ENCODE results near the gene RPL26.
"Not testable (repeated sequence)": the region's sequence is repeated elsewhere in the genome, so short reads cannot be mapped to it uniquely, and the experiment has no call there.

RPL26 gene

GRCh38 chr17:8383143-8383822 lies at the start of gene RPL26:
Gene RPL26 (minus strand): TSS chr17:8383193. CDS start chr17:8382310, 883 bp downstream.
- DNase-seq, result peak; percentile 93

DNA sequence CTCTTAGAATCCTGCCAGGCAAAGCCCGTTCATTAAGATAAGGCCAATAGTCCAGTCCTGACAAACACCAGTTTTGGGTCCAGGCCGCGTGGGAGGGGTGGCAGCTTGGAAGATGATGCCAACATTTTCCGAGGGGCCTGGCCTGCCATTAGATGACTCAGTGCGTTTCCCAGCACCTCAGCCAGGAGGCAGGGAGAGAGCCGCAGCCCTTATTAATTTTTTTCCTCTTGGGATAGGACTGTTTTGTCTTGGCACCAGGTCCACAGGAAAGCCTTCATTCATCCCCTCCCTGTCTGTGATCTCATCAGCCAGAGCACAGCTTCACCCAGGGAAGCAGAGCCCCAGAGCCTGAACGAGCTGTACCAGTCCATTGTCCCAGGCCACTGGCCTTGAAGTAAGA lies 48.0 kb upstream of the RPL26 start:
- no peak for DNase-seq

DNA sequence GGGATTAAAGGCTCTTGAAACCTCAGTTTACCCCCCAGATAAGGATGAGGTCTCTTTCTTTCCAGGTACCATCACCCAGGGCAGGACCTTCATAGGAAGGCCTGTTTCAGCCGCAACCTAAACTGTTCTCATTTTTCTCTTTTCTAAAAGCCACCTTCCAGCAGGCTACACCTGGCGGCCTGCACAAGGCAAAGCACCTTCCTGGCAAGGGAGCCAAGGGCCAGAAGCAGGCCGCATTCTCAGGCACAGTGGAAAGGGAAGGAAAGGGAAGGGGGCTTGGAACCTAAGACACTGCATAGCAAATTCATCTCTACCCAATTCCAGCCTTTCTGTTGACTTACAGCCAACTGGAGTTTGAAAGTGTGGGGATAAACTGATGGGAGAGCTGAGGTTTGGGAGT lies 43.8 kb upstream of the RPL26 start:
- DNase-seq, result no peak

GRCh38 chr17:8426094-8426720 lies 43.2 kb upstream of the RPL26 start:
- no peak for DNase-seq

DNA sequence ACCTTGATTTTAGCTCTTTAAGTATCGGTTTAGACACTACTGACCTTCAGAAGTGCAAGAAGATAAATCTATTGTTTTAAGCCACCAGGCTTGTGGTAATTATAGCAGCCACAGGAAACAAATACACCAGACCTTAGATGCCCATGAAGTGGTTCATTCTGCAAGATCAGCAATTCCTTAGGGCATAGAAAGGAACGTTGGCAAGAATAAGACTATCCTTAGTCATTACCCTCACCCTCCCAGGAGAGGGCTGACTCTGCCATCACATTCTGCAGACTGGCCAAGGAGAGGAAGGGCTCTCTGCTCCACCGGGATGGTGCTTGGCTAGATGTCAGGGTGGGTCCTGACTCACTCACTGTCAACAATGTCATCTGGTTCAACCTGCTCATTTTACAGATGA lies 38.6 kb upstream of the RPL26 start:
- no peak for DNase-seq

DNA sequence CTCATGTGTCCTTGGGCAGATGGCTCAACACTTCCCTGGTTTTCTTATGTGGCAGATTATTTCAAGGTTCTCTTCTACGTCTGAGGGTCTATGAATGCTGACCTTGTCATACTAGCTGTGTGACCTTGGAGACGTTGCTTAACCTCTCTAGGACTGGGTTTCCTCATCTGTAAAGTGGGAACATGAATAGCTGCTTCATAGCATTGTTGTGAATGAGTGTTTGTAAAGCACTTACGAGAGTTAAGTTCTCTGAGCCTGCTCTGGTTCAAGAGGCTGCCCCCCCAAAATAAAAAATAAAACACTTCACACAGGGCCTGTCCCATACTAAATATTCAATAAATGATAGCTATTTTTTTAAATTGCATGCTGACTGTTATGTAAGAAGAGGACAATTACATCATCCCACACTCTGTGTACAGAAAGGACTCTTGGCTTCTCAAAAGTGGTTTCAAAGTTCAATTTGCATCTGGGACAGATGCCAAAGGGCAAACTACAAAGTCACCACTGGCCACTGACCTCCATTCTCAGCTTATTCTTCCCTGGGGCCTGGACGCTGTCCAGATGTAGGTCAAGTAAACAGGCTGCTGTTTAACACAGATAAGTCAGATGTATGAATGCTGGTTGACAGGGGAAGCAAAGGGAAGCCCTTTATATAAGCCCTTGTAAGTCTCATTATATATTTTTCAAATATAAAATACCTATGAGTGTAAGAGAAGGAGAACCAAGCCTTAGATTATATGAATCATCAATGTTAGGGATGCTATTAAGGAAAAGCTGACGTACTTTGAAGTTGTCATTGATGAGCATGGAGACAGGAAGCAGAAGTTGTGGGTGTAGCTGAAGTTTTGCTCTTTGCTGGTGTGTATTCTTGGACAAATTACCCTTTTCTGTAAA lies 37.3 kb upstream of the RPL26 start:
- DNase-seq, result no peak

- DNase-seq, result no peak
Measured at GRCh38 chr17:8419305-8419704, 36.3 kb upstream of the RPL26 start.

GRCh38 chr17:8418471-8418870 lies 35.5 kb upstream of the RPL26 start:
- no peak for DNase-seq

DNA sequence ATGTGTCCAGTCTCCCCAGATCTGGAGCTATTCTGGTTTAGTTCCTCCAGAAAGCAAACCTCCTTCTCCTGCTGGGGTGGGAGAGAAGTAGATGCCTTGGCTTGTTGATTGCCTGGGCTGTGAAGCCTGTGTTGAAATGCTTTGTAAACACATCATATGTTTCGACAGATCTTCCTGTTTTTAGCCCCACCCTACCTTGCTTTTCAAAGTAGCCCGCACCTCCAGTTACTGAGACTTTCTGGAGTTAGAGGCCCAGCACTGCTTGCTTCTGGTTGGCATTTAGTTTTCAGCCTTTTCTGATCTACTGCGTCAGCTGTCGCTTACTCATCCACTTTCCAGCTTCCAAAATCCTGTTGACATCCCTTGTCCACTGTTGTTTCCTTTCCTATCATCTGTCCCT lies 34.8 kb upstream of the RPL26 start:
- no peak for DNase-seq

GRCh38 chr17:8413938-8414337 lies 30.9 kb upstream of the RPL26 start:
- DNase-seq, result no peak

GRCh38 chr17:8413328-8413727 lies 30.3 kb upstream of the RPL26 start:
- DNase-seq, result no peak

- DNase-seq, result no peak
Measured at GRCh38 chr17:8412089-8412488, 29.1 kb upstream of the RPL26 start.

- no peak for DNase-seq
Measured at GRCh38 chr17:8410883-8411238, 27.9 kb upstream of the RPL26 start.

- DNase-seq, result peak; percentile 77
Measured at GRCh38 chr17:8409966-8410882, 27.2 kb upstream of the RPL26 start.

DNA sequence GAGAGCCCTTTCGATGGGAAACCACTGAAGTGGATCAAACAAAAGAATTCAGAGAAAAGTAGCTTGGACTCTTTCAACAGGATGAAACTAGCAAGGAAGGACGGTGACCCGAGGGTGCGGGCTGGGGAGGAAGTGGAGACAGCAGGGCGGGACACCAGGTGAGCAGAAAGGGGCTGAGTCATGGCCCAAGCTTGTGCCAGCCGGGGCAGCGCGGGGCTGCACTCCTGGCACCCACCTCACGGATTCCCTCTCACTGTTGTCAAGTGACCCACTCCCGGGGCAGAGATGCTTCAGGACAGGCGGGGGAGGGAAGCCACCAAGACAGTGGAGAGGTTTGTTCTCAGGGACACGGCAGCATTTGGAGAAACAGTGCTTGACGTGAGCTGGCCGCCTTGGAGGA lies 25.4 kb upstream of the RPL26 start:
- DNase-seq, result no peak

DNA sequence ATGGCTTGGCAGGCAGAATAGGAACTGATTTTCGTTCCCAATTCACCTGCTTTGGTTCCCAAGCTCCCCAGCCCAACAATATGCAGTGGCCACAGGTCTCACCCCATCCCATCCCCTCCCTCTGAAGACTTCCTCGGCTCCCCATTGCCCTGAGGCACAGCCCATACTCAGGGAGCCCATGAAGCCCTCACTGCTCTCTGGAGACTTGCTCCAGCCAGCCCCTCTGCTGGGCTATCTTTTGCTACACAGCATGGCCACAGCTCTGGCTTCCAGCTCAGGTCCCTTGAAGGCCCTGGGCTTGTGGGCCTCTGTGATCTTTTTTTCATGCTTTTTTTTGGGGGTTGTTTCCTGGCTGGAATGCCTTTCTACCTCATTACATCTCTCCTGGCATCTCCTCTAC lies 23.2 kb upstream of the RPL26 start:
- no peak for DNase-seq

- DNase-seq, result no peak
Measured at GRCh38 chr17:8405499-8406016, 22.6 kb upstream of the RPL26 start.

GRCh38 chr17:8402921-8403536 lies 20.0 kb upstream of the RPL26 start:
- DNase-seq, result no peak

DNA sequence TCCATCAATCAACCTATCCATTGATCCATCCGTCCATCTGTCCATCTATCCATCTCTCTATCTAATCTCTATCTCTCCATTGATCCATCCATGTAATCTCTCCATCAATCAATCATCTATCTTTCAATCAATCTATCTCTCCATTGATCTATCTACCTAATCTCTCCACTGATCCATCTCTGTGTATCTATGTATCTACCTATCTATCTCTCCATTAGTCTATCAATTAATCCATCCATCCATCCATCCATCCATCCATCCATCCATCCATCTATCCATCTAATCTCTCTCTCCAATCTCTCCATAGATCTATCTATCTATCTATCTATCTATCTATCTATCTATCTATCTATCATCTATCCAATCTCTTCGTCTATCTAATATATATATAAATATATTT lies 18.1 kb upstream of the RPL26 start:
- DNase-seq, result no peak

DNA sequence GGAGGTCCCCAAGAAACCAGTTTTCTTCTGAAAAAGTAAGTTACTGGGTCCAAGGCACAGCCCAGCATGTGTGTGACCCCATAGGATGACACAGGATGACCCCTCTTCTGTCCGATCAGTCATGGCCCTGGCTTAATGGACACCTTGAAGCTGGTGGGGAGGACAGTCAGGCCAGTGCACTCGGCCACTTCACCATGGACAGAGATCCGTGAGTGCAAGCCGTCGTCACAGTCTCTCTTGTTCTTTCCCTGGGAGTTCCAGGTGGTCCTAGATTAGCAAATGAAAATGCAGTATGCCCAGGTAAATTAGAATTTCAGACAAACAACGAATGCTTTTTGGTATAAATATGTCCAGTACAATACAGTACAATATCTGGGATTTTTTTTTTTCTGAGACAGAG lies 16.0 kb upstream of the RPL26 start:
- no peak for DNase-seq

- DNase-seq, result no peak
Measured at GRCh38 chr17:8397636-8398035, 14.6 kb upstream of the RPL26 start, which contains the start of gene RNF222. Gene RNF222 (minus strand): TSS chr17:8397827. CDS start chr17:8393461, 4,366 bp downstream.

DNA sequence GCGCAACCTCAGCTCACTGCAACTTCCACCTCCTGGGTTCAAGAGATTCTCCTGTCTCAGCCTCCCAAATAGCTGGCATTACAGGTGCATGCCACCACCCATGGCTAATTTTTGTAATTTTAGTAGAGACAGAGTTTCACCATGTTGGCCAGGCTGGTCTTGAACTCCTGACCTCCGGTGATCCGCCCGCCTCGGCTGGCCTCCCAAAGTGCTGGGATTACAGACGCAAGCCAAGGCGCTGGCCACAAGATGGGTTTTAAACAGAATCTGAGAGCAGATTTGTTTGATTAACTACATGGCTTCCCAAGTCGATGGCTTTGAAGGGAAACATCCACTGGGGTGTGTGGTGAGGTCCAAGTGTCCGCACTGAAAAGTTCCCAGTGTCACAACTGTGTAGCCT lies 11.5 kb upstream of the RPL26 start:
- not testable (repeated sequence) for DNase-seq
